Measurements from ENCODE around the gene CDKAL1.

Gene CDKAL1

DNA sequence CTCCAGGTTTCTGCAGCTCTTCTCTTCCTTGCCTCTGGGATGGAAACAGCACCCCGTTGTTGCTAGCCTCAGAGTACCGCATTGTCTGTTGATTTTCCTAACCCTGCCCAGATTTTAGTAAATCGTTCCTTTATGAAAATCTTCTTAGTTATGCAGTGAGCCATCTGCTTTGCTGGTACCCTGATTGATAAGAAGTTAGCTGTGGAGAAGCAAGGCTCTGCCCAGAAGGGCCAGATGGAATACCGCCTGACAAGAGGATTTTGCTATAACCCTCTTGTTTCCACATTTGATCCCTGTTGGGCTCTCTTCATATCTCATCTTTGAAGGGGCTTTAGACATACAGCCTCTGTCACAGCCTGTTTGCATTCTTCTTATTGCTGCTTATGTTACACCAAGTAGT is 229.0 kb downstream of the CDKAL1 start:
- TF ChIP-seq FOXM1 (IDR thresholded peaks at IDR 0.05; ENCODE audit: borderline replicate concordance, low read depth), result no peak
- TF ChIP-seq CREB1 (IDR thresholded peaks at IDR 0.05; ENCODE audit: low read depth), result no peak
- no peak for TF ChIP-seq ZBTB7A (IDR thresholded peaks at IDR 0.05; ENCODE audit: low read depth)
- no peak for TF ChIP-seq TAF1 (IDR thresholded peaks at IDR 0.05; ENCODE audit: low read depth)
- no peak for TF ChIP-seq YY1 (IDR thresholded peaks at IDR 0.05; ENCODE audit: low read depth)
- no peak for TF ChIP-seq CEBPB (IDR thresholded peaks at IDR 0.05)
- no peak for TF ChIP-seq EGR1 (IDR thresholded peaks at IDR 0.05)
- no peak for TF ChIP-seq RAD21 (IDR thresholded peaks at IDR 0.05; ENCODE audit: low read depth)
- TF ChIP-seq NFIC (IDR thresholded peaks at IDR 0.05), result no peak
- no peak for TF ChIP-seq EP300 (IDR thresholded peaks at IDR 0.05; ENCODE audit: borderline replicate concordance)
- no peak for TF ChIP-seq MAX (IDR thresholded peaks at IDR 0.05)
- TF ChIP-seq, protein P1, sequence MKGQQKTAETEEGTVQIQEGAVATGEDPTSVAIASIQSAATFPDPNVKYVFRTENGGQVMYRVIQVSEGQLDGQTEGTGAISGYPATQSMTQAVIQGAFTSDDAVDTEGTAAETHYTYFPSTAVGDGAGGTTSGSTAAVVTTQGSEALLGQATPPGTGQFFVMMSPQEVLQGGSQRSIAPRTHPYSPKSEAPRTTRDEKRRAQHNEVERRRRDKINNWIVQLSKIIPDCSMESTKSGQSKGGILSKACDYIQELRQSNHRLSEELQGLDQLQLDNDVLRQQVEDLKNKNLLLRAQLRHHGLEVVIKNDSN (IDR thresholded peaks at IDR 0.05), result no peak
- no peak for TF ChIP-seq TEAD4 (IDR thresholded peaks at IDR 0.05)
- TF ChIP-seq REST (IDR thresholded peaks at IDR 0.05; ENCODE audit: low read depth), result no peak

DNA sequence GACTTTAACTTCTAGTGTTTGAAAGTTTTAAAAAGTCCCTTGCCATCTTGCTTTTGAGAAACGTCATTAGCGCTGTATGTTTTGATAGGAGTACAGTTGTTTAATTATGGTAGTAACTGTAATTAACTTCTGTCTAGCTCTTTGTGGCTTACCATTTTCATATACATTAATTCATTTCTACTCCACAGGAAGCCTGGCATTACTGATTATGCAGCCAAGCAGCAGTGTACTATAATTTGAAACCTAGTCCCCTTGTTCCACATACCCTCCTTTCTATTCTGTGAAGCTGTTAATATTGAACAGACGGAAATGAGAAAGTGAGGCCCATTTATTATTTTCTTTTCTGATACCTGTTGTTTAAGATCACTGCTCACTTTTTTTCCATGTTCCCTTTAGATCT is 235.4 kb downstream of the CDKAL1 start:
- TF ChIP-seq YY1 (IDR thresholded peaks at IDR 0.05; ENCODE audit: low read depth) (no peak), TEAD4 (IDR thresholded peaks at IDR 0.05) (no peak), CREB1 (IDR thresholded peaks at IDR 0.05; ENCODE audit: low read depth) (no peak), NFIC (IDR thresholded peaks at IDR 0.05) (no peak), MAX (IDR thresholded peaks at IDR 0.05) (no peak), TCF12 (IDR thresholded peaks at IDR 0.05; ENCODE audit: low read depth) (no peak), FOXM1 (IDR thresholded peaks at IDR 0.05; ENCODE audit: borderline replicate concordance, low read depth) (no peak), REST (IDR thresholded peaks at IDR 0.05; ENCODE audit: low read depth) (no peak), TAF1 (IDR thresholded peaks at IDR 0.05; ENCODE audit: low read depth) (no peak), CEBPB (IDR thresholded peaks at IDR 0.05) (no peak), RAD21 (IDR thresholded peaks at IDR 0.05; ENCODE audit: low read depth) (no peak), EP300 (IDR thresholded peaks at IDR 0.05; ENCODE audit: borderline replicate concordance) (no peak), EGR1 (IDR thresholded peaks at IDR 0.05) (no peak), ZBTB7A (IDR thresholded peaks at IDR 0.05; ENCODE audit: low read depth) (no peak)
- TF ChIP-seq, protein P1 (IDR thresholded peaks at IDR 0.05), result no peak

DNA sequence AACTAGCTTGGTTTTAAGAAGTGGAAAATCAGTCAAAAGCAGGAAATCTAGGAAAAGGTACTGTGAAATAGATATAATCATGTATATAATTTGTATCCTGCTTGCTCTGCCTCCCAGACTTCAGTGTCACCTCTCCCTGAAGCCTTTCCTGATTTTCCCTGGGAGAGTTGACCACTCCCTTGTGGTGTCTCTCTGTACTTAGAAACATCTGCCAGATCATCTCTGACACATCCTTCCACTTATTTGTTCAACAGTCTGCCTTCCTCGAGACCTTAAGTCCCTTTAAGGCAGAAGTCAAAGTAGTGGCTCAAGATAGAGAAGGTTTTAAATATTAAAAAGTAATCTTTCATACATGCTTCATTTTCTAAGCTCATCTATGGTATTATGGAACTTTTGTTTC is 236.5 kb downstream of the CDKAL1 start:
- TF ChIP-seq NFIC (IDR thresholded peaks at IDR 0.05), result no peak
- TF ChIP-seq CEBPB (IDR thresholded peaks at IDR 0.05), result no peak
- no peak for TF ChIP-seq FOXM1 (IDR thresholded peaks at IDR 0.05; ENCODE audit: borderline replicate concordance, low read depth)
- TF ChIP-seq TAF1 (IDR thresholded peaks at IDR 0.05; ENCODE audit: low read depth), result no peak
- no peak for TF ChIP-seq REST (IDR thresholded peaks at IDR 0.05; ENCODE audit: low read depth)
- no peak for TF ChIP-seq CREB1 (IDR thresholded peaks at IDR 0.05; ENCODE audit: low read depth)
- TF ChIP-seq, protein P1 (IDR thresholded peaks at IDR 0.05), result no peak
- no peak for TF ChIP-seq EGR1 (IDR thresholded peaks at IDR 0.05)
- no peak for TF ChIP-seq TEAD4 (IDR thresholded peaks at IDR 0.05)
- no peak for TF ChIP-seq EP300 (IDR thresholded peaks at IDR 0.05; ENCODE audit: borderline replicate concordance)
- TF ChIP-seq RAD21 (IDR thresholded peaks at IDR 0.05; ENCODE audit: low read depth), result no peak
- TF ChIP-seq YY1 (IDR thresholded peaks at IDR 0.05; ENCODE audit: low read depth), result no peak
- no peak for TF ChIP-seq MAX (IDR thresholded peaks at IDR 0.05)
- no peak for TF ChIP-seq ZBTB7A (IDR thresholded peaks at IDR 0.05; ENCODE audit: low read depth)

DNA sequence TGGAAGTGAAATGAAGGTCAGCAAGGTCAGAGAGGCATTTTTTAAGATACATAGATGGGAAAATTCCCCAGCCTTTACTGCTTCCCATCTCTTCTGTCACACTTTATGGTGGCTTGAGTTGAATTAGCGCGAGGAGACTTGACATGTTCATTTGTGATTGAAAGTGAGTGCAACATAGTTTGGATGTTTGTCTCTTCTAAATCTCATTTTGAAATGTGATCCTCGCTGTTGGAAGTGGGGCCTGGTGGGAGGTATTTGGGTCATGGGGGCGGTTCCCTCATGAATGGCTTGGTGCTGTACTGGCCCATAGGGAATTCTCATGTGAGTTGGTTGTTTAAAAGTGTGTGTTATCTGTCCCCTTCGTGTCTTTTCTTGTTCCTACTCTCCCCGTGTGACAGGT is 237.2 kb downstream of the CDKAL1 start:
- TF ChIP-seq TAF1 (IDR thresholded peaks at IDR 0.05; ENCODE audit: low read depth) (no peak), TEAD4 (IDR thresholded peaks at IDR 0.05) (no peak), ZBTB7A (IDR thresholded peaks at IDR 0.05; ENCODE audit: low read depth) (no peak), CREB1 (IDR thresholded peaks at IDR 0.05; ENCODE audit: low read depth) (no peak), CEBPB (IDR thresholded peaks at IDR 0.05) (no peak)
